Upper lobe of left lung (tissue), 6 donors: ENCODE results near the gene SYCP3. TPM values are rescaled to one million over a fixed set of nuclear protein-coding genes. Genes with fewer than 3 reads are reported as not detected.

Experiments
- ATAC-seq, 2 donors: fragments of 200-7000 bp; cut with Tn5 transposase; one replicate each; pipeline ENCODE4 v1.9.1; 2022; ENCODE audit warnings: mild to moderate bottlenecking in 2 of 2, moderate library complexity in 2 of 2; ENCODE audit not compliant: low FRiP score in 2 of 2
- DNase-seq, 2 donors: peaks; one replicate each; pipeline ENCODE4 v3.0.0-alpha.2; 2019 to 2020
- H3K27ac ChIP-seq, 4 donors: fragments of 200-600 bp; sonication (generic); one replicate each; pipeline ENCODE4 v1.5.1; 2016 to 2019
- H3K27me3 ChIP-seq, 4 donors: fragments of 200-600 bp; sonication (generic); one replicate each; pipeline ENCODE4 v1.5.1; 2017 to 2019
- H3K36me3 ChIP-seq, 4 donors: fragments of 200-600 bp; sonication (generic); one replicate each; pipeline ENCODE4 v1.5.1; 2016 to 2019
- H3K4me1 ChIP-seq, 4 donors: fragments of 200-600 bp; sonication (generic); one replicate each; pipeline ENCODE4 v1.5.1; 2018 to 2019
- H3K4me3 ChIP-seq, 4 donors: fragments of 200-600 bp; sonication (generic); one replicate each; pipeline ENCODE4 v1.5.1; 2017 to 2019; ENCODE audit warnings: mild to moderate bottlenecking in 2 of 4, moderate library complexity in 1 of 4
- H3K9me3 ChIP-seq, 4 donors: fragments of 200-600 bp; sonication (generic); one replicate each; pipeline ENCODE4 v1.5.1; 2018 to 2019
- CTCF ChIP-seq, 6 experiments: fragments of 450-650 bp in 4 of 6; fragments of 200-600 bp in 2 of 6; sonication (generic) in 2 of 6; IDR thresholded peaks; one replicate each; pipeline ENCODE4 v1.5.1; 2016 to 2019; ENCODE audit warnings: antibody characterized with exemption in 6 of 6
- EP300 ChIP-seq, 4 donors: sonication (generic); formaldehyde crosslinking; IDR thresholded peaks; one replicate each; pipeline ENCODE4 v1.5.1; 2017; ENCODE audit warnings: antibody characterized with exemption in 4 of 4, control low read depth in 2 of 4
- POLR2A ChIP-seq, 4 donors: fragments of 450-650 bp; IDR thresholded peaks; one replicate each; pipeline ENCODE4 v1.5.1; 2016 to 2017; ENCODE audit warnings: antibody characterized with exemption in 4 of 4, mild to moderate bottlenecking in 2 of 4
- POLR2AphosphoS5 ChIP-seq, 2 donors: sonication (generic); formaldehyde crosslinking; IDR thresholded peaks; one replicate each; pipeline ENCODE4 v1.5.1; 2017; ENCODE audit warnings: antibody characterized with exemption in 2 of 2
- WGBS, 2 donors: methylation state at CpG; one replicate each; pipeline ENCODE4 v1.1.5; 2017 to 2018; 5-methylcytosine and 5-hydroxymethylcytosine counted together
- total RNA-seq, 6 donors: library from RNA; depleted of rRNA in 4 of 6; stranded (reverse); fragments of >200 nt in 4 of 6; gene quantifications; one replicate each; pipeline versions ENCODE4 v1.1.0 to v1.2.1, GENCODE V29; 2016 to 2021
- donor health status: DM: no; HTN: no; CAD: no; lungs with moderate emphysema.
- donor health status: DM: no; HTN: yes; CAD: no; lungs with severe emphysema.

SYCP3 gene
- total RNA-seq, 6 donors from 2014 or later: 0.13 to 1.3 (median 0.30) TPM; not detected in 3

- no peak overlapping the region for H3K4me3 ChIP-seq
- no peaks in the 10 kb centered on the region for H3K27me3 ChIP-seq
- DNase-seq (no peak), ATAC-seq (no peak)
- no peaks in the 10 kb centered on the region for H3K9me3 ChIP-seq
- peaks cover 4 to 6% (median 5%) of the 10 kb centered on the region in 4 donors for H3K4me1 ChIP-seq
- no peaks in the 10 kb centered on the region for H3K36me3 ChIP-seq
- 77 to 83% methylated on average over 3 of the region's 3 CpGs for WGBS, 2 donors
- TF ChIP-seq POLR2AphosphoS5 (IDR thresholded peaks at IDR 0.05): no peak
- no peak for TF ChIP-seq EP300 (IDR thresholded peaks at IDR 0.05)
- TF ChIP-seq POLR2A (IDR thresholded peaks at IDR 0.05): no peak
- TF ChIP-seq CTCF (IDR thresholded peaks at IDR 0.05): no peak
- H3K27ac ChIP-seq: no peak overlapping the region
Observed at GRCh38 chr12:101714877-101715444, 24.3 kb downstream of the SYCP3 start.

- no peak for ATAC-seq
- no peak for DNase-seq
- Histone ChIP-seq H3K36me3 (no peaks in the 10 kb centered on the region), H3K9me3 (no peaks in the 10 kb centered on the region), H3K4me1 (peaks cover 4 to 8% (median 5%) of the 10 kb centered on the region in 4 donors), H3K4me3 (no peak overlapping the region), H3K27ac (peak overlapping the region in 3 of 4 donors; percentile 2 to 62 (median 45)), H3K27me3 (no peaks in the 10 kb centered on the region)
- WGBS, 2 donors: 86 to 94% methylated on average over 2 of the region's 2 CpGs
- TF ChIP-seq CTCF (IDR thresholded peaks at IDR 0.05) (no peak), POLR2A (IDR thresholded peaks at IDR 0.05) (no peak), POLR2AphosphoS5 (IDR thresholded peaks at IDR 0.05) (no peak), EP300 (IDR thresholded peaks at IDR 0.05) (no peak)
Observed at GRCh38 chr12:101713930-101714329, 25.3 kb downstream of the SYCP3 start.

- Histone ChIP-seq H3K4me1 (peaks cover 4 to 10% (median 5%) of the 10 kb centered on the region in 4 donors), H3K27me3 (no peaks in the 10 kb centered on the region), H3K36me3 (no peaks in the 10 kb centered on the region), H3K9me3 (no peaks in the 10 kb centered on the region), H3K4me3 (no peak overlapping the region), H3K27ac (peak overlapping the region in 3 of 4 donors; percentile 2 to 62 (median 45))
- no peak for TF ChIP-seq EP300 (IDR thresholded peaks at IDR 0.05)
- peak in 1 of 2 donors; percentile 48 for DNase-seq
- peak; percentile 43 to 66 for ATAC-seq
- WGBS, 2 donors: 71 to 78% methylated on average over 5 of the region's 5 CpGs
Observed at GRCh38 chr12:101713059-101713682, 26.1 kb downstream of the SYCP3 start.

- Histone ChIP-seq H3K9me3 (no peaks in the 10 kb centered on the region), H3K4me1 (peaks cover 4 to 25% (median 14%) of the 10 kb centered on the region in 4 donors), H3K27ac (no peak overlapping the region), H3K36me3 (no peaks in the 10 kb centered on the region), H3K4me3 (no peak overlapping the region), H3K27me3 (no peaks in the 10 kb centered on the region)
- DNase-seq: no peak
- no peak for ATAC-seq
- WGBS, 2 donors: 77 to 81% methylated on average over 4 of the region's 4 CpGs
- TF ChIP-seq CTCF (IDR thresholded peaks at IDR 0.05): no peak
- no peak for TF ChIP-seq EP300 (IDR thresholded peaks at IDR 0.05)
- TF ChIP-seq POLR2AphosphoS5 (IDR thresholded peaks at IDR 0.05): no peak
- no peak for TF ChIP-seq POLR2A (IDR thresholded peaks at IDR 0.05)
Observed at GRCh38 chr12:101710288-101710687, 29.0 kb downstream of the SYCP3 start.

- H3K27ac ChIP-seq: peak overlapping the region in 1 of 4 donors; percentile 35
- peaks cover 12 to 34% (median 16%) of the 10 kb centered on the region in 4 donors for H3K4me1 ChIP-seq
- DNase-seq (no peak), ATAC-seq (peak; percentile 29 to 79)
- H3K36me3 ChIP-seq: no peaks in the 10 kb centered on the region
- H3K27me3 ChIP-seq: no peaks in the 10 kb centered on the region
- no peaks in the 10 kb centered on the region for H3K9me3 ChIP-seq
- H3K4me3 ChIP-seq: no peak overlapping the region
- TF ChIP-seq EP300 (IDR thresholded peaks at IDR 0.05) (peak in 1 of 4 donors; percentile 3), POLR2AphosphoS5 (IDR thresholded peaks at IDR 0.05) (no peak), CTCF (IDR thresholded peaks at IDR 0.05) (no peak), POLR2A (IDR thresholded peaks at IDR 0.05) (no peak)
Observed at GRCh38 chr12:101707131-101707782, 32.0 kb downstream of the SYCP3 start.
